ENCODE data around the gene LPP.

LPP gene

GRCh38 chr3:188227442-188227841 lies 73.5 kb downstream of the LPP start:
- no peak for DNase-seq

- DNase-seq, result no peak
Measured at GRCh38 chr3:188229177-188229576, 75.2 kb downstream of the LPP start.

- no peak for DNase-seq
Measured at GRCh38 chr3:188229726-188230125, 75.8 kb downstream of the LPP start.

- DNase-seq, result no peak
Measured at GRCh38 chr3:188230962-188231361, 77.0 kb downstream of the LPP start.

GRCh38 chr3:188231456-188231855 lies 77.5 kb downstream of the LPP start:
- DNase-seq, result no peak

- no peak for DNase-seq
Measured at GRCh38 chr3:188232656-188233055, 78.7 kb downstream of the LPP start.

GRCh38 chr3:188233320-188233719 lies 79.4 kb downstream of the LPP start:
- no peak for DNase-seq

- DNase-seq, result no peak
Measured at GRCh38 chr3:188234132-188234531, 80.2 kb downstream of the LPP start.

- no peak for DNase-seq
Measured at GRCh38 chr3:188236271-188236670, 82.3 kb downstream of the LPP start.

GRCh38 chr3:188239035-188239434 lies 85.1 kb downstream of the LPP start:
- no peak for DNase-seq

GRCh38 chr3:188239577-188239976 lies 85.6 kb downstream of the LPP start:
- DNase-seq, result no peak

GRCh38 chr3:188240189-188240981 lies 86.4 kb downstream of the LPP start:
- no peak for DNase-seq

GRCh38 chr3:188241072-188241471 lies 87.1 kb downstream of the LPP start:
- no peak for DNase-seq

- no peak for DNase-seq
Measured at GRCh38 chr3:188241883-188242282, 87.9 kb downstream of the LPP start.

- no peak for DNase-seq
Measured at GRCh38 chr3:188242436-188243123, 88.6 kb downstream of the LPP start.

GRCh38 chr3:188243124-188243795 lies 89.3 kb downstream of the LPP start:
- no peak for DNase-seq

GRCh38 chr3:188244395-188244861 lies 90.5 kb downstream of the LPP start:
- no peak for DNase-seq

GRCh38 chr3:188246905-188247304 lies 92.9 kb downstream of the LPP start:
- no peak for DNase-seq

- no peak for DNase-seq
Measured at GRCh38 chr3:188248036-188248561, 94.1 kb downstream of the LPP start.

GRCh38 chr3:188253123-188253793 lies 99.3 kb downstream of the LPP start:
- DNase-seq, result no peak

- no peak for DNase-seq
Measured at GRCh38 chr3:188253800-188254452, 100.0 kb downstream of the LPP start.

GRCh38 chr3:188254520-188255070 lies 100.6 kb downstream of the LPP start:
- DNase-seq, result no peak
